GM10248 (cell line): ENCODE results near the gene COPS4.
A peak's percentile ranks its signal among the peaks of the same experiment; 100 is the strongest.

Experiments
- CTCF ChIA-PET: fragments of 300-600 bp; sonication (Branson Sonifier 250); formaldehyde crosslinking; extraction: SDS; loops from one replicate; lab custom pipeline; 2021; ENCODE audit warnings: antibody characterized with exemption; lab: Yijun Ruan, JAX
- POLR2A ChIA-PET: fragments of 350-650 bp; sonication (Branson Sonifier 250); formaldehyde crosslinking; extraction: SDS; loops from one replicate; lab custom pipeline; 2020; ENCODE audit warnings: antibody characterized with exemption; lab: Yijun Ruan, JAX
- DNase-seq: peaks from one replicate; pipeline ENCODE4 v3.0.0; 2012; ENCODE audit errors: extremely low spot score
- TF ChIP-seq, protein P1 (sequence below): IDR thresholded peaks from 2 replicates; pipeline ENCODE4 v1.5.1; 2012; ENCODE audit warnings: mild to moderate bottlenecking, low read depth; ENCODE audit errors: extremely low read depth, missing control alignments, control extremely low read depth

The COPS4 gene

DNA sequence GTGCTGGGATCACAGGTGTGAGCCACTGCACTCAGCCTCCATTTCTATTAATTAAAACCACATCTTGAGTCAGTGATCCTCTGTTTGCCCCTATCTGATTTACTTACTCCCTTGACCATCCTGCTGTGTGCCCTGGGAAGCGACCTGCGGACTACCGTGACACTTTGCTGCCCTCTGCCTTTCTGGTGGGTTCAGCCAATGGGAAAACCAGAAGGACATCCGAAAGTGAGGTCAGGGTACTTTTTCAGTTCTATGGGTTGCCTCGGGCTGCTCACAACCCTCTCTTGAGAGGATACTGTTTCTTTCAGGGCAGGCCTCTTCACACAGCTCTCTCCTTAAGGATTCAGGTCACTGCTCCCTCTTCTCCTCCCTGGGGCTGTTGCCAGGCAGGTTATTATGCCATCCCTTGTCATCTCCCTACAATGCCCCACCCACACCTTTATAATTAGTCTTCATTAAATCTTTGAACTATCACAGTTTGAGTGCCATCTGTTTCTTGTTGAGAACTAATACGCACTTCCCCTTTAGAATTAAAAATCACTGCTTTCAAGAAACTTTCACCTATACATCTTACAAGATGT, 58.2 kb downstream of the COPS4 start:
- POLR2A ChIA-PET: no interaction called here
- DNase-seq: no peak
- TF ChIP-seq, protein P1, sequence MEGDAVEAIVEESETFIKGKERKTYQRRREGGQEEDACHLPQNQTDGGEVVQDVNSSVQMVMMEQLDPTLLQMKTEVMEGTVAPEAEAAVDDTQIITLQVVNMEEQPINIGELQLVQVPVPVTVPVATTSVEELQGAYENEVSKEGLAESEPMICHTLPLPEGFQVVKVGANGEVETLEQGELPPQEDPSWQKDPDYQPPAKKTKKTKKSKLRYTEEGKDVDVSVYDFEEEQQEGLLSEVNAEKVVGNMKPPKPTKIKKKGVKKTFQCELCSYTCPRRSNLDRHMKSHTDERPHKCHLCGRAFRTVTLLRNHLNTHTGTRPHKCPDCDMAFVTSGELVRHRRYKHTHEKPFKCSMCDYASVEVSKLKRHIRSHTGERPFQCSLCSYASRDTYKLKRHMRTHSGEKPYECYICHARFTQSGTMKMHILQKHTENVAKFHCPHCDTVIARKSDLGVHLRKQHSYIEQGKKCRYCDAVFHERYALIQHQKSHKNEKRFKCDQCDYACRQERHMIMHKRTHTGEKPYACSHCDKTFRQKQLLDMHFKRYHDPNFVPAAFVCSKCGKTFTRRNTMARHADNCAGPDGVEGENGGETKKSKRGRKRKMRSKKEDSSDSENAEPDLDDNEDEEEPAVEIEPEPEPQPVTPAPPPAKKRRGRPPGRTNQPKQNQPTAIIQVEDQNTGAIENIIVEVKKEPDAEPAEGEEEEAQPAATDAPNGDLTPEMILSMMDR: no peak
- CTCF ChIA-PET: interaction anchor here (0.9 to 2.2 kb wide), 4 partner anchors 8 to 167 kb away, joined by 3 to 6 read pairs (median 4); no protein-coding TSS in a partner anchor

- no peak for DNase-seq
- POLR2A ChIA-PET: no interaction called here
- CTCF ChIA-PET: interaction anchor here (1.6 to 2.6 kb wide), 2 partner anchors 12 to 14 kb away, joined by 6 to 13 read pairs; no protein-coding TSS in a partner anchor
- TF ChIP-seq, protein P1: no peak
These were observed 61.4 kb downstream of the COPS4 start for GRCh38 chr4:83096397-83096796.

DNA sequence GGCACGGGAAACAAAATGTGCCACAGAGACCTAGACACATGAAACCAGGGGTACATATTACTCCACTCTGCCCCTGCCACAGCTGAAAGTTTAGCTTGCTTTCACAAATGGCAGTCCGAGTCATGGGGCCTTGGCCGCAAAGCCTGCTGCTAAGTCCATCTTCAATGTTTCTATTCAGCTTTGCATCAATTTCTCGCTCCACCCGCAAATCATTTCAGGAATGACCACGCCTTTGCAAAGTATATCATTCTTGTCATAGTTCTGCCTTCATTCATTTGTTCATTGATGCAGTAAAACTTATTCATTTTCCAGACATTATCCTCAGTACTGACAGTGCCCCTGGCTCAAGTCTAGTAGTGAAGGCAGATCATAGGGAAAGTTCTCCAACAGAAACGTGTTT, 70.0 kb downstream of the COPS4 start:
- ChIA-PET CTCF (no interaction called here), POLR2A (no interaction called here)
- no peak for DNase-seq
- TF ChIP-seq, protein P1: no peak

DNA sequence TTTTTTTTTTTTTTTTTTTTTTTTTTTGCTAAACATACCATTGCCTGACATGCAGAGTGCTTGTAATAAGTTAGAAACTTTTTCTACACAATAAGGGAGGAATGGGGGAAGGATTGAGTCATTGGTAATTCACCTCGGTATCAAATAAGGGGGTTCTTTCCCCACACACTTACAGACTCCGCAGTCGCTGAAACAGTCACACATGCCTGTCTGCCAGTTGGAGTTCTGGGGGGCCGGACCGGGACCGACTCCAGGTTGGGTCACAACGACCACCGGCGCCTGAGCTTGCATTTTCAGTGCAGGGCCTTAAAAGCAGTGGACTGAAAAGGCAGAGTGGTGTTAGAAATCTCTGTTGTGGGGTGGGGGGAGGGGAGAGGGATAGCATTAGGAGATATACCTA, 72.6 kb downstream of the COPS4 start:
- POLR2A ChIA-PET: no interaction called here
- no peak for DNase-seq
- CTCF ChIA-PET: no interaction called here
- TF ChIP-seq, protein P1: no peak

DNA sequence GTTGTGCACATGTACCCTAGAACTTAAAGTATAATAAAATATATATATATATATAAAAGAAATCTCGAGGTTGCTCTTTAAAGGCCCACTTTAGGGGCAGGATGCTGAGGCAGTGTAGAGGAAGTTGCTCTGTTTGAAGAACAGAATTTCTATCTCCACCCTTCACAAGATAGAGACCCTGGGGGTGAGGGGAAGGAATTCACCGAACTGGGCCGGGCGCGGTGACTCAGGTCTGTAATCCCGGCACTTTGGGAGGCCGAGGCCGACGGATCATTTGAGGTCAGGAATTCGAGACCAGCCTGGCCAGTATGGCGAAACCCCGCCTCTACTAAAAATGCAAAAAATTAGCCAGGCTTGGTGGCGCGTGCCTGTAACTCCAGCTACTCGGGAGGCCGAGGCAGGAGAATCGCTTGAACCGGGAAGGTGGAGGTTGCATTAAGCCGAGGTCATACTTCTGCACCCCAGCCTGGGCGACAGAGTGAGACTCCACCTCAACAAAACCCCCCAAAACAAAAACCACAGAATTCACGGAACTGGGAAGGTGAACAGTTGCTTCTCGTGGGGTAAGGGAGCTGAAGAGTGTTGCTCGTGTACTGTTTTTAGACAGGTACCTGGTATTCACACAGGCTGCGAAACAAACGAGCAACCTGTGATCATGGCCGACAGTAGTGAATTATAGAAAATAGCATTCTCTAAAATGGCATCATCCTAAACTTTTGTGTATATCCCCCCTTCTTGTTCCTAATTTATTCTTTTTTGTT, 73.3 kb downstream of the COPS4 start:
- POLR2A ChIA-PET: no interaction called here
- CTCF ChIA-PET: interaction anchor here (1.0 to 3.1 kb wide), 2 partner anchors 12 to 173 kb away, joined by 6 to 15 read pairs; no protein-coding TSS in a partner anchor
- TF ChIP-seq, protein P1: no peak
- DNase-seq: no peak

GRCh38 chr4:83109480-83110222, 74.7 kb downstream of the COPS4 start:
- peak; percentile 42 for DNase-seq
- ChIA-PET POLR2A (interaction anchor here (0.6 kb wide), 1 partner anchor 63 kb away, joined by 4 read pairs; no protein-coding TSS in a partner anchor), CTCF (interaction anchor here (0.6 to 3.1 kb wide), 34 partner anchors 8 to 310 kb away, joined by 3 to 15 read pairs (median 4); partner anchors contain the start of genes COPS4 and LIN54)
- TF ChIP-seq, protein P1: no peak
